ENCODE measurements around the gene SH3YL1. TPM values are rescaled to one million over a fixed set of nuclear protein-coding genes. Genes with fewer than 3 reads are reported as not detected.

Gene SH3YL1
- total and polyA plus RNA-seq, 2 experiments from 2014 or later: 35.6 to 45.8 TPM

GRCh38 chr2:244547-244946 lies 19.3 kb downstream of the SH3YL1 start (continued):
- no peak for TF ChIP-seq JUNB (IDR thresholded peaks at IDR 0.05; ENCODE audit: unreplicated experiment)
- TF ChIP-seq, protein P1, sequence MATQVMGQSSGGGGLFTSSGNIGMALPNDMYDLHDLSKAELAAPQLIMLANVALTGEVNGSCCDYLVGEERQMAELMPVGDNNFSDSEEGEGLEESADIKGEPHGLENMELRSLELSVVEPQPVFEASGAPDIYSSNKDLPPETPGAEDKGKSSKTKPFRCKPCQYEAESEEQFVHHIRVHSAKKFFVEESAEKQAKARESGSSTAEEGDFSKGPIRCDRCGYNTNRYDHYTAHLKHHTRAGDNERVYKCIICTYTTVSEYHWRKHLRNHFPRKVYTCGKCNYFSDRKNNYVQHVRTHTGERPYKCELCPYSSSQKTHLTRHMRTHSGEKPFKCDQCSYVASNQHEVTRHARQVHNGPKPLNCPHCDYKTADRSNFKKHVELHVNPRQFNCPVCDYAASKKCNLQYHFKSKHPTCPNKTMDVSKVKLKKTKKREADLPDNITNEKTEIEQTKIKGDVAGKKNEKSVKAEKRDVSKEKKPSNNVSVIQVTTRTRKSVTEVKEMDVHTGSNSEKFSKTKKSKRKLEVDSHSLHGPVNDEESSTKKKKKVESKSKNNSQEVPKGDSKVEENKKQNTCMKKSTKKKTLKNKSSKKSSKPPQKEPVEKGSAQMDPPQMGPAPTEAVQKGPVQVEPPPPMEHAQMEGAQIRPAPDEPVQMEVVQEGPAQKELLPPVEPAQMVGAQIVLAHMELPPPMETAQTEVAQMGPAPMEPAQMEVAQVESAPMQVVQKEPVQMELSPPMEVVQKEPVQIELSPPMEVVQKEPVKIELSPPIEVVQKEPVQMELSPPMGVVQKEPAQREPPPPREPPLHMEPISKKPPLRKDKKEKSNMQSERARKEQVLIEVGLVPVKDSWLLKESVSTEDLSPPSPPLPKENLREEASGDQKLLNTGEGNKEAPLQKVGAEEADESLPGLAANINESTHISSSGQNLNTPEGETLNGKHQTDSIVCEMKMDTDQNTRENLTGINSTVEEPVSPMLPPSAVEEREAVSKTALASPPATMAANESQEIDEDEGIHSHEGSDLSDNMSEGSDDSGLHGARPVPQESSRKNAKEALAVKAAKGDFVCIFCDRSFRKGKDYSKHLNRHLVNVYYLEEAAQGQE (IDR thresholded peaks at IDR 0.05; ENCODE audit: unreplicated experiment): no peak
- TF ChIP-seq CREB1 (CRISPR knock-in tag; IDR thresholded peaks at IDR 0.05; ENCODE audit: low read depth): no peak
- TF ChIP-seq POLR2AphosphoS5 (IDR thresholded peaks at IDR 0.05; ENCODE audit: low read depth): no peak
- TF ChIP-seq EZH2phosphoT487 (IDR thresholded peaks at IDR 0.05; ENCODE audit: unreplicated experiment): no peak

- no peaks in the 10 kb centered on the region for H4K20me1 ChIP-seq (replicated peaks; ENCODE audit: insufficient read depth)
- ATAC-seq: no peak
- TF ChIP-seq NANOG (IDR thresholded peaks at IDR 0.05; ENCODE audit: borderline replicate concordance): no peak
- TF ChIP-seq, protein P2, sequence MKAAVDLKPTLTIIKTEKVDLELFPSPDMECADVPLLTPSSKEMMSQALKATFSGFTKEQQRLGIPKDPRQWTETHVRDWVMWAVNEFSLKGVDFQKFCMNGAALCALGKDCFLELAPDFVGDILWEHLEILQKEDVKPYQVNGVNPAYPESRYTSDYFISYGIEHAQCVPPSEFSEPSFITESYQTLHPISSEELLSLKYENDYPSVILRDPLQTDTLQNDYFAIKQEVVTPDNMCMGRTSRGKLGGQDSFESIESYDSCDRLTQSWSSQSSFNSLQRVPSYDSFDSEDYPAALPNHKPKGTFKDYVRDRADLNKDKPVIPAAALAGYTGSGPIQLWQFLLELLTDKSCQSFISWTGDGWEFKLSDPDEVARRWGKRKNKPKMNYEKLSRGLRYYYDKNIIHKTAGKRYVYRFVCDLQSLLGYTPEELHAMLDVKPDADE (IDR thresholded peaks at IDR 0.05): no peak
- TF ChIP-seq ZNF331 (CRISPR knock-in tag; IDR thresholded peaks at IDR 0.05; ENCODE audit: low read depth): no peak
- TF ChIP-seq ZNF462 (CRISPR knock-in tag; IDR thresholded peaks at IDR 0.05): no peak
- TF ChIP-seq STAT1 (IDR thresholded peaks at IDR 0.05; ENCODE audit: unreplicated experiment): no peak
- no peak for TF ChIP-seq EZH2phosphoT487 (IDR thresholded peaks at IDR 0.05; ENCODE audit: unreplicated experiment)
- TF ChIP-seq, protein P1 (IDR thresholded peaks at IDR 0.05; ENCODE audit: unreplicated experiment): no peak
Observed at GRCh38 chr2:238869-239268, 25.0 kb downstream of the SH3YL1 start.

More at GRCh38 chr2:238869-239268, 25.0 kb downstream of the SH3YL1 start:
- no peak for DNase-seq (ENCODE audit: low spot score)
- Histone ChIP-seq H3K4me3 (no peak overlapping the region), H3K79me2 (replicated peaks; ENCODE audit: insufficient read depth) (no peaks in the 10 kb centered on the region), H3K27me3 (ENCODE audit: insufficient read depth) (no peaks in the 10 kb centered on the region), H3K27ac (ENCODE audit: low read depth) (no peak overlapping the region), H3K9me2 (ENCODE audit: insufficient read depth) (peaks cover 5% of the 10 kb centered on the region; the same call in 1 of the 2 replicates), H2AFZ (no peak overlapping the region), H3K4me1 (ENCODE audit: insufficient read depth) (peaks cover 3% of the 10 kb centered on the region), H3K36me3 (ENCODE audit: insufficient read depth) (no peaks in the 10 kb centered on the region), H3K4me2 (no peak overlapping the region), H3F3A (replicated peaks; ENCODE audit: low read depth) (no peaks in the 10 kb centered on the region)
- Mint-ChIP-seq H3K4me3 (no peak overlapping the region), H3K27me3 (ENCODE audit: insufficient read depth, low read depth, poor library complexity) (peaks cover 3% of the 10 kb centered on the region), H3K36me3 (ENCODE audit: low read depth) (peaks cover 32% of the 10 kb centered on the region), H3K4me1 (peaks cover 19% of the 10 kb centered on the region), H3K9me3 (no peaks in the 10 kb centered on the region; the same call in 1 of the 3 replicates), H3K27ac (no peak overlapping the region)
